SKM-1 (cell line): ENCODE data around the gene ZBTB21.

Experiments used
- DNase-seq: peaks from one replicate; lab custom pipeline; 2025; ENCODE audit not compliant: unreplicated experiment; lab: John Stamatoyannopoulos, UW

ZBTB21 gene

DNA sequence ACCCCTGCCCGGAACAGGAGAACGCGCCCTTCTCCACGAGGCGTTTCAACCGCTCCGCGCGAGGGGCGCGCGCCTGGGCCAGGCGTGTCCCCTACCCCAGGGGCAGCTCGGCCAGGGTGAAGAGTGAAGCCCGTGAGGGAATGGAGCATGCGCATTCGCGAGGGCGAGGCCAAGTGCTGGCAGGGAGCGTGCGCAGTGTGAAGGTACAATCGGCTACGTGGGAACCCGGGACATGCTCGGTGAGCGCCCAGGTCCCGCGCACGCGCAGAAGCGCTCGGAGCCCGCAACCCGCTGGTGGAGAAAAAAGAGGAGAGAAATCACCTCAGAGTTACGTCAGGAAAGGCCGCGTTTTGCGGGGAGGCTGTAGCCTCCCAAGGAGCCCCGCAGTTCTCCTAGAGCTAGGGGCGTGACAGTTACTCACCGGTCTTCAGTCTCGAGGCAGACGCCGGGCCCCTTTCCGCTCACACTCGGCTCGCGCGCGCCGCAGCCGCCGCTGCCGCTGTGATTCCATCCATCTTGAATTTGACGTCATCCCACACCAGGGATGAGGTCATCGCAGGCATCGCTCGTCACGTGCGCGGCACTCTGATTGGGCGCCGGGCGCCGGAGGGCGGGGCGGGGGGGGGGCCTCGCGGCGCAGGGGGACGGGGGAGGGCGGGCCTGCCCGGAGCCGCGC, at the start of gene ZBTB21:
Gene ZBTB21, minus strand, starts transcription at position 530 of the 676 bp plus-strand sequence. CDS start 16,265 bp downstream, outside the sequence.
- DNase-seq: peak; percentile 97

DNA sequence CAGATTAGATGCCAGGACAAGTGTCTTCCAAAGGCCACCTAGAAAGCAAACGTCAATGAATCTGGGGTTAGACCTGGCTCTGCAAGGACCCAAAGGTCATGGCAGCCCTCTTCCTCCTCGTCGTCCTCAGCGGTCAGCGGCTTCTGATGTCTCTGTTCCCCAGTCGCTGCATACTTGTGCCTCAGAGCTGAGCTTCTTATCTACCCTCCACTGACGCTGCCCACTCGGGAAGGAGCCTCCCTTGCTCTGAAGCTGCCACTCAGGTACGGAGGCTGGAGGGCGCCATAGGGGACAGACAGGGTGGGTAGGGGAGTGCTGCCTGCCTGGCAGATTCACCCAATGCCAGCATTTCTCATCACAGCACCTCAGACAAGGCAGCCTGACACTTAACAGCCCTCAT, 49.6 kb upstream of the ZBTB21 start:
- no peak for DNase-seq

DNA sequence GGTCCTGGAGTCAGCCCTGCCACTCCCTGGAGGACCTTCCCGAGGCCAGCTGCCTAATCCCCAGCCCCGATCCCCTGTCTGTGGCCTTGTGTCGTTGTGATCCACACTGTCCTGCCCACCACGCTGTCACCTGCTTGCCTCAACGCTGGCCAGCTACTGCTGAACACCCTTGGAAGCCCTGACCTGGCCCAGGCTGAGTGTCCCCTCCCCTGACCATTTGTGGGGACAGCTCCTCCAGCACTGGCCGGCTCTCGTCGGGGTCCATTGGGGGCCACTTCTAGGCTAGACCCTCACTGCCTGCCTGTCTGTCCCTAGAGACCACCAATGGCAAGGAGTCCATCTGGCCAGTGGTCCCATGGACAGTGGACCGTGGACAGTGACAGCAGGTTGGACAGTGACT, 49.0 kb upstream of the ZBTB21 start:
- DNase-seq: no peak

DNA sequence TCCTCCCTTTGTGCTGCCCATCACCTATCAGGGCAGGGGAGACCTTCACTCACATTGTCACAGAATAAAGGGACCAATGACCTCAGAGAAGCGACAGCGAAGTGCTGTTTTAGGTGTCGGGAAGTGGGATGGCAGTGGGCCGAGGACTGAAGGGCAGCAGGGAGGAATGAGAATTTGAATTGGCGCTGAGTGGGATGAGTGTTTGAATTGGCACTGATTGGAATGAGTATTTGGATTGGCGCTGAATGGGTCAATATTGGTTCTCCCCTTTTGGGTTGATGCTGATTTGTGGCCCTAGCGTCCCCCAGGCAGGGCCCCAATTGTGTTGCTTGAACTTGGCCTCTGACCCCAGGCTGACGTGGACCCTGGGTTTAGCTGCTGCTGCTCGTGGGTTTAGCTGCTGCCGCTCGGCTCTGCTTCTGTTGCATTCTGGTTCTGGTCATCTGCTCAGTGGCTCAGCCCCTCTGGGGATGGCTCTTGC, 48.5 kb upstream of the ZBTB21 start:
- no peak for DNase-seq

DNA sequence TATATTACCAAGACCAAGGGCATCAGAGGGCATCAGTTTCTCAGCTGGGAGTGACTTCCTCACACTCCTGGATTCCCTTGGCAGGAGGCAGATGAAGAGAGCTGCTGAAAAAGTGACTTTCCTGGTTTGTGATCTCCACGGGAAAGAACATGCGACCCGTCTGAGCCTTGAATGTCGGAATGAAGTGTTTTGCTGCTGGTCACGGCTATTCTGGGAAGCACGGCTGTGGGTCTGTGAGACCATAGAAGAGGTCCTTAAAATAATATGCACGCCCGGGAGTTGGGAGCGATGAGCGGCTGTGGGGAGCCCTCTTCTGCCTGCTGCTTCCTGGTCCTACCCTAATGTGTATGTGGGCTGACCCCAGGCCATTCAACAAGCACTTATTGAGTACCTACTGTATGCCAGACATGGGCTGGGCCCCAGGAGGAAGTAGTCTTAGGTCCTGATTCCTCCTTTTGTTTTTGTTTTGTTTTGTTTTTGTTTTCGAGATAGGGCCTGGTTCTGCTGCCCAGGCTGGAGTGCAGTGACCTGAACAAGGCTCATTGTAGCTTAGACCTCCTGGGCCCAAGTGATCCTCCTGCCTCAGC, 47.8 kb upstream of the ZBTB21 start:
- no peak for DNase-seq

DNA sequence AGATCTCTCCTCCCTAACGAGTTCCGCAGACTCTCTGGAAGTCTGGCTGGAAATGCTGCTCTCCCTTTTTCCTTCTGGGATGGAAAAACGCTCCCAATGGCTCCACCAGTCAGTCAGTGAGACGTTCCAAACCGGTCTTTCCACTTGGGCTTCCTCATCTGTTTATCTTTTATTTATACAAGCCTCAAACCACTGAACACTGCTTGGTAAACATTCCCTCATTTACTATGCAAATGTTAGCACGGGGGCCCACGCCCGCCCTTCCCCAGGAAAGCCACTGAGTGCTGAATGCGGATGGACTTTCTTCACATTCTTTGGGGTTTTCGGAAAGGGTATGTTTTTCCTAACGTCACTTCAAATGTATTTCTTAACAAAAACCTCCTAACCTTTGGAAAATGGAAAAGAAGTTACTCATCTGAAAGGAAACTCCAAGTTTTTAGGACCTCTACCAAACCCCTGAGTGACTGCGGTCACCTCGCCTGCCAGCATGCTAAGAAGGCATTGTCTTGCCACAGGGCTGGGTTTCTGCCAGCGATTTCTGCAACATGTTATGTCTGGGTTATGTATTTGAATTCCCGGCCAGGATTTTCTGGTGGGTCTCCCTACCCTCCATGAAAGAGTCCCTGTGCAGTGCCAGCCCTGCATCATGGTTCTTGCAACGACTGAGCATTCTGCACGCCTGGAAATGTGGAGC, 47.0 kb upstream of the ZBTB21 start:
- no peak for DNase-seq

DNA sequence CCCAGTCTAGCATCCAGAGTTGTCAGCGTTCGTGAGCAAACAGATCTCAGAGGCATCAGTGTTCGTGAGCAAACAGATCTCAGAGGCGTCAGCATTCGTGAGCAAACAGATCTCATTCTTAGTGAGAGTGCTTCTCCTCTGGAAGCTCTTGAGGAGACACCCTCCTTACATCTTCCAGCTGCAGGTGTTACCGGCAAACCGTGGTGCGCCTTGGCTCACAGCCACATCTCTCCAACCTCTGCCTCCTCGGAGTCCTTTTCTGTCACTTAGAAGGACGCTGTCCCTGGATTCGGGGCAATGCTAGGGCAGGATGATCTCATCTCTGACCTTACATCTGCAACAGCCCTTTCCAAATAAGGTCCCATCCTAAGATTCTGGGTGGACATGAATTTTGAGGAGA, 46.3 kb upstream of the ZBTB21 start:
- no peak for DNase-seq

DNA sequence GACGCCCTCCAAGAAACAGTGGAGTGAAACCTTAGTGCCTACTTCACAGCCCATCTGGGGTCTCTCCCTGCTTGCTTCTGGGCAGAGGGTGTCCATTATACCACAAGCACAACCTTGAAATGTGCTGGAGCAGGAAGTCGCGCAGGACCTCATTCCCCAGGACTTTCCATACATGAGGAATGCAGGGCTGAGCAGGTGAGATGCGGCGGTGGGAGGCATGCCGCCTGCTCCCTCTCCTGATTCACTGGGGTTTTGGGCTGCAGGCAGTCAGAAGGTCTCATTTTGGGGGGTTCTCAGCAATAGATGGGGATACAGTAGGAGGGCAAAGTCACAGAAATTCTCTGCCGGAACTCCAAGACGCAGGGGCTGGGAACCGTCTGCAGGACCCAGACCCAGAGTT, 45.3 kb upstream of the ZBTB21 start:
- no peak for DNase-seq

DNA sequence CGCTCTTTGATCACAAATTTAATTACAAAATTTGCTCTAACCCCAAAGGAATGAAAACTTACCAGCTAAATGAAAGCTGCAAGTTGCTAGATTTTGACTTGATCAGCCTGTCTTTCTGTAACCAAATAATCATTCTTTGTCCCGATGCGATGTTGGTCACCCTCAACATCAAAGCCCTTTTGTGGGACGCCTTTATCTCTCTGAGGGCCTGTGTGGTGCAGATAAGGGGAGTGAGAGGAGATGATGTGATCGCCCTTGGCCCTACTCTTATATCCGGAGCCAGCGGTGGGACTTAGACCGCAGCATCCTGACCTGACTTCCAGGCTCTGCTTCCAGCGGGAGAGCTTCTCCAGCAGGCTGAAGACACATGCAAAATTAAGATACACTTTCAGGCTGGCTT, 41.6 kb upstream of the ZBTB21 start:
- no peak for DNase-seq

DNA sequence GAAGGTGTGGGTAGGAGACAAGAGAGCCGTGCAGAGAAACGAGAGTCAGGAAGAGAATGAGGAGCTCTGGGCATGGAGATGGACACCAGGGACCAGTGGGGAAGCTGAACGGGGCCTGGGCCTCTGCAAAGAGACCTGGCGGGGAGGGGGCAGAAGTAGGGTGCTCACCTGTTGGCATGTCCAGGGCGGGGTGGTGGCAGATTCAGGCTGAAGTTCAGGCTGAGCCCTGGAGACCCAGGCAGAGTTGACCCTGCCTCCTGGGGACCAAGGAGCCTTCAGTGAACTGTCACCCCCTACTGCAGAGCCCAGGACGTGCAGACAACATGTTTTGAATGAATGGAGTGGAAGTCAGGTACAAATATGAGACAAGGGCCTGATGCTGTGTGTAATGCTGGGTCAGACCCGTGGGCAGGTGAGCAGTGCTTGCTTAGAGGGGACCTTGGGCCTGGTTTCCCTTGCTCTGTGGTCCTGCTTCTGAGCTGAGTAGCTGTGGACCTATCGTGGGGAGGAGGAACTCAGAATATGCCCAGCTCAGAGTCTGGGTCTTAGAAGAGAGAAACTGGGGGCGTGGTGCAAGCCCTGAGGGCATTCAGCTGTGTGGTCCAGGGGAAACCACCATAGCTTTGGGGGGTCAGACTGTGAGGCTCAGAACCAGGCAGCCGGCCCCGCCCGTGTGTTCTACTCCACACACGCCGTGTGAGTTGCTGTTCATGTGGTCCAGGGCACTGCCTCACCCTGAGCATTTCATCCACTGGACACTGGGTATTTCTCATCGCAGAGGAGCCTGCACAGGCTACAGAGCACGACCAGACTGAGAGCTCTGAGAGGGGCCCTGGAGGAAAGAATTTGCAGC, 39.6 kb upstream of the ZBTB21 start:
- no peak for DNase-seq

DNA sequence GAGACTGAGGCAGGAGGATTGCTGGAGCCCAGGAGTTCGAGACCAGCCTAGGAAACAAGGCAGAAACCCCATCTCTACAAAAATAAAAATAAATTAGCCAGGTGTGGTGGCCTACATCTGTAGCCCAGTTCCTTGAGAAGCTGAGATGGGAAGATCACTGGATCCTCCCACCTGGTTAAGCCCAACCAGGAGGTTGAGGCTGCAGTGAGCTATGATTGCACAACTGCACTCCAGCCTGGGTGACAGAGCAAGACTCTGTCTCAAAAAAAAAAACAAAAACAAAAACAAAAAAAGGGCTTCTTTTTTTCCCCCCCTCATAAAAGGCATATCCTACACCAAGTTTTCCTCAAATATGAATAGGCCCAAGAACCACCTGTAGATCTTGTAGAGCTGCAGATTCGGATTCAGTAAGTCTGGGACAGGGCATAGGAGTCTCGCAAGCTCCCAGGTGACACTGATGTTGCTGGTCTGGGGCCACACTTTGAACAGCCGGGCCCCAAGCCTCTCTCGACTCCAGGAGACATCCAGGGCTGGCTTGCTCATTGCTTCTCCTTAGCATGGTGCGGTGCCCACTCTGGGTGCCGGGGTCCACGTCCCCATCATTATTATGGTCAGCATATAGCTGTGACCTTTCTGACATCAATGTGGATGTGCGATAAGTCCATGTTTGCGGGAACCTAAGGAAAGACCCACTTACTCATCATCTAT, 38.9 kb upstream of the ZBTB21 start:
- no peak for DNase-seq

DNA sequence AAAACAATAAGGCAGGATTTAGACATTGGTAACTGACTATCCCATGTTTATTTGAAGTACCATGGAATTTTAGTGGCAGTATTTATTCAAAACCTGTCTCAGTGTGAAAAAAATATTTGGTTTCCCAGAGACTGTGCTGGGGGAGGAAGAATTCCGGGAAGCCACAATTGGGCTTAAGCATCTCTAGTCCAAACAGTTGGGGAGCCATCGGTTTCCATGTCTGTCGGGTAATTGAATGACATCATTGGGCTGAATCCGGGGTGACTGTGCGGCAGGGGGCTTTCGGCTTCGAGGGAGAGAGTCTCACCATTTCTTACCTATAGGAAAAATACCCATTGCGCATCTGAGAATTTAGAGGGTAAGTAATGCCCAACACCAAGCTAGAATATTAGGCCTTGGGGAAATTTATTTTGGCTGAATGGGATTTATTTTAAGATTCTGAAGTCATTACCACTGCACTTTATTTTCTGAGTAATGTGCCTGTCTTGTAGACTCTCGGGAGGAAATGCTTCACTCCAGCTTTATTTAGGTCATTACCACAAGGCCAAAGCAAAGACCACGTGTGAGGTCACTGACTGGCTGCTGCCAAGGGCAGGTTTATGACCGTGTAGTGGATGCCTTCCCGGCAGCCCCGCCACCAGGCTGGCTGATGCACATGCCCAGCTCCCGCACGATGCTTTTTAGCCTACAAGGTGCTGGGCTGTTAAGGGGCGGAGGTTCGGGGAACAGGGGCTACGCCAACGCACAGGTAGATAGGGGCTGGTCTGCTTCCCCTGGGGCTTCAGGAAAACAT, 37.9 kb upstream of the ZBTB21 start:
- DNase-seq: no peak

DNA sequence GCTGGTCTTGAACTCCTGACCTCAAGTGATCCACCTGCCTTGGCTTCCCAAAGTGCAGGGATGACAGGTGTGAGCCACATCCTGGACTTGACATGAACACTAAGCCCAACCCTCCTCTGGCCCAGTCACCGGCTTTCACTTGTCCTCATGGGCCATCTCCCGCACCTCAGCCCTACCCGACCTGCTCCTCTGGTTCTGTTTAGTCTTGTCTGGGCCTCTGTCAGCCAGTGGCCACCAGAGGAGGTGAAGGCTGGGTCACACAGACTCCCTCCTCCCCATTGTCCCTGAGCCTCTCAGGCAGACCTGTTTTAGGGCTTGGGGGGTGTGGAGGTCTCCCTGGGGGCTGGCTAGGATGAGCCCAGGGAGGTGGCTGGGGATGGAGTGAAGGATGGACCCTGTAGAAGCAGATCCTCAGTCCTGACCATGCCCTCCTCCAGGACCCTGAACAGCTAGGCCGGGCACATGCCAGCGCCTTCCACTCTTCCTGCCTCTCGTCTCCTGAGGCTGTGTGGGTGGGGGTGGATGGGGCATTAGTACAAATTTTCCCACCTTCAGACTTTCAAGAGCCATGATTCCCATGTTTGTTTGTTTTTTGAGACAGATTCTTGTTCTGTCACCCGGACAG, 34.8 kb upstream of the ZBTB21 start:
- no peak for DNase-seq

DNA sequence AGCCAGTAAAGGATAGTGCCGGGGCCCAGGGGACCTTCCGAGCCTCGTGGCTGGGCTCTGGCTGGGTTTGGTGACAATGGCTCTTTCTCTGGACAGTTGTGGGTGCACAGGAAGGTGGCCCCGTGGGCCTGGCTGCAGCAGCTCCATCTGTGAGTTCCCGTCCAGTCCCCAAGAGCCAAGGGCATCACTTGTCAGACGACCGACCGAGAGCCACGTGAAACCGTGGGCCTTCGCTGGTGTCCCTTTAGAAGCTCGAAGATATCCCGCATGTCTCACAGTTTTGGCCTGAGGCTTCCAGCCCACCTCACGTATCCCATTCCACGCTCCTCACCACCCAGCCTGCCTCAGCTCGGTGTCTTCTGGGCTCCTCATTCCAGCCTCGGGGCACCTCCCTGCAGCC, 33.8 kb upstream of the ZBTB21 start:
- no peak for DNase-seq

DNA sequence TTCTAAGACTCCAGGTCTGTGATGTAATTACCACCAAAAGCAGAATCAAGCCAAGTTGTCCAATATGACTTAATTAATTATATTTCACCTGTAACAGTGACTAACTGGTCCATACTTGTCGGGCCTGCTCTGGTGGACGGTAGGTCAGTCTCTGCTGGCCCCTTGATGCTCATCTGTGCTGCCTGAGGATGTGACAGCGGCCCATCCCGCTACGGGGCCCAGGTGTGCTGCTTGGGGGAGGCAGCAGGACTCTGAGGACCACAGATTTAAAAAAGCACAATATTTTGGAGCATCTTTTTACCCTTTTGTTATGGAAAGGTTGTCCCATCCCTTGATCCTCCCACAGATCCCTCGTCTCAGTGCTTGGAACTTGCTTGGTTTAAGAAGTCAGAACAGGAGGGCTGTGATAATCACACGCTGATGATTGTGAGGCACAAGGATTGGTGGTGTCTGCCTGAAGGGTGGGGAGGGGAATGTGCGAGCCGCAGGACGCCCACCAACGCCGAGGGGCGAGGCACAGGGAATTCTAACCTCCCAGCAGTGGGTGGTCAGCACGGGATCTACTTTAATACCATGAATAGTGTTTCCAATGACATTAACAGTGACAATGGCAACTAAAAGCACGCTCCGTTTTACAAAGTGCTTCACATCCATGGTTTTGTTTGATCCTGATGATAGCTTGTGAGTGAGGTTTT, 33.2 kb upstream of the ZBTB21 start:
- DNase-seq: no peak

DNA sequence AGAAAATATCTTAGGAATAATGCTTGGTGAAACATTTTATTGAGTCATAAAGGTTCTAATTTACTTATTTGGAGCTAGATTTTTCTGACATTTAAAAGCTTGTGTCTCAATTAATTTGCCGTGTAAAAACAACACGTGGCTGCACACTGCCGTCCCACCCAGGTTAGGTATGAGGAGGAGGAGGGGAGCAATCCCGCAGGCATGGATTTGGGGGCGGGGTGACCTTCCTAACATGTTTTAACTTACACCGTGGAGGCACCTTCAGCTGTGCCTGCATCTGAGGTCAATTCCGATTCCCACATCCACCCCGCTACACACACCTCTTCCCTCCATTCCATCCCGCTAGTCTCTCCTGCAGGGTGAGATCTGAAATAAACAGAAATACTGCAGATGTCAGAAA, 32.5 kb upstream of the ZBTB21 start:
- no peak for DNase-seq

DNA sequence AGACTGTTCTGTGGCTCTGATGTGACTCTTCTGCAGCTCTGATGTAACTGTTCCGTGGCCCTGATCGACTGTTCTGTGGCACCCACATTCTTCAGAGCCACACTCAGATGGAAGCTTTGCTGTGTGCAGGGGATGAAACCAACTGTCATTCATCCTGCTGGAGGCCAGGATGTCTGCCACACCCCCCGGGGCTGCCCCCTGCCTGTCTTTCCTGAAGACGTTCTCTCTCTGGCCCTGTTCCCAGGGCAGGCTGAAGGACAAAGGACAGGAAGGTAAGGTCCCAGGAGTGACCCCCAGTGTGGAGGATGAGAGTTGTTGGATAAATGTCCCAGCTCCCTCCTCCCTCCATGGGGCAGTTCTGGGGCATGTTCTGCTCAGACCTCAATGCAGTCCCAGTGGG, 31.6 kb upstream of the ZBTB21 start:
- no peak for DNase-seq

DNA sequence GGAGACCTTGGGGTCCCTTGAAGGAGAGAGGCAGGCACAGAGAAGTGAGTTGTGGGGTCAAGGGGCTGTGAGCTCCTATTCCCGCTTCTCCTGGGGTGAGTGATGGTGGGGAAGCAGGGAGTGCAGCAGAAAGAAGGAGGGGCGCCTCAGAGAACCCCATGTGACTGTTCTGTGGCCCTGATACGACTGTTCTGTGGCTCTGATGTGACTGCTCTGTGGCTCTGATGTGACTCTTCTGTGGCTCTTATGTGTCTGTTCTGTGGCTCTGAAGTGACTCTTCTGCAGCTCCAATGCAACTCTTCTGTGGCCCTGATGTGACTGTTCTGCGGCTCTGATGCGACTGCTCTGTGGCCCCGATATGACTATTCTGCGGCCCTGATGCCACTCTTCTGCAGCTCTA, 31.1 kb upstream of the ZBTB21 start:
- no peak for DNase-seq
